Neural crest cell (in vitro differentiated cells): ENCODE measurements around the gene SLCO6A1. TPM values are rescaled to one million over a fixed set of nuclear protein-coding genes. Genes with fewer than 3 reads are reported as not detected.

Experiments
- DNase-seq: peaks from one replicate; pipeline ENCODE4 v3.0.0; 2021; ENCODE audit warnings: low read depth, mixed read lengths, low spot score
- H3K27ac Mint-ChIP-seq: one replicate; pipeline ENCODE4 v1.8.0; 2021; ENCODE audit warnings: mild to moderate bottlenecking, mixed read lengths; ENCODE audit not compliant: unreplicated experiment
- H3K27me3 Mint-ChIP-seq: 2 replicates; pipeline ENCODE4 v1.8.0; 2021; ENCODE audit warnings: low read depth, mild to moderate bottlenecking, mixed read lengths
- H3K36me3 Mint-ChIP-seq: 2 replicates; pipeline ENCODE4 v1.8.0; 2021; ENCODE audit warnings: low read depth, mild to moderate bottlenecking, mixed read lengths
- H3K4me1 Mint-ChIP-seq: 2 replicates; pipeline ENCODE4 v1.8.0; 2021; ENCODE audit warnings: mixed read lengths
- H3K4me3 Mint-ChIP-seq: one replicate; pipeline ENCODE4 v1.8.0; 2021; ENCODE audit warnings: mild to moderate bottlenecking, mixed read lengths
- H3K9me3 Mint-ChIP-seq: 2 replicates; pipeline ENCODE4 v1.8.0; 2021; ENCODE audit warnings: mixed read lengths
- CTCF ChIP-seq: fragments of 200-600 bp; sonication (generic); conservative IDR thresholded peaks from 2 replicates; pipeline ENCODE4 v1.5.0; 2021; ENCODE audit warnings: antibody characterized with exemption, mild to moderate bottlenecking
- total RNA-seq: library from RNA; stranded (reverse); gene quantifications from 2 replicates; pipeline ENCODE4 v1.2.1, GENCODE V29; 2021

Gene SLCO6A1
- total RNA-seq, 1 donor from 2014 or later, result 4.4 TPM

- Mint-ChIP-seq H3K27ac (no peak overlapping the region), H3K36me3 (peaks cover 3% of the 10 kb centered on the region), H3K4me1 (no peaks in the 10 kb centered on the region), H3K9me3 (peaks cover 8% of the 10 kb centered on the region), H3K27me3 (no peaks in the 10 kb centered on the region), H3K4me3 (no peak overlapping the region)
- TF ChIP-seq CTCF, result no peak
- DNase-seq, result no peak
Observed at GRCh38 chr5:102368392-102368791, 130.4 kb downstream of the SLCO6A1 start.

GRCh38 chr5:102341681-102342288 lies 157.0 kb downstream of the SLCO6A1 start:
- TF ChIP-seq CTCF, result no peak
- H3K36me3 Mint-ChIP-seq, result no peaks in the 10 kb centered on the region
- DNase-seq, result no peak
- H3K4me3 Mint-ChIP-seq, result no peak overlapping the region
- no peaks in the 10 kb centered on the region for H3K27me3 Mint-ChIP-seq
- H3K27ac Mint-ChIP-seq, result no peak overlapping the region
- no peaks in the 10 kb centered on the region for H3K4me1 Mint-ChIP-seq
- peaks cover 2% of the 10 kb centered on the region for H3K9me3 Mint-ChIP-seq

GRCh38 chr5:102324714-102325113 lies 174.1 kb downstream of the SLCO6A1 start:
- Mint-ChIP-seq H3K4me3 (no peak overlapping the region), H3K36me3 (no peaks in the 10 kb centered on the region), H3K27ac (no peak overlapping the region), H3K27me3 (no peaks in the 10 kb centered on the region), H3K4me1 (no peaks in the 10 kb centered on the region), H3K9me3 (no peaks in the 10 kb centered on the region)
- no peak for DNase-seq
- TF ChIP-seq CTCF, result no peak

Other genes starting within 250 kb of the SLCO6A1 start
- gene SLCO4C1, start 202.7 kb downstream of the SLCO6A1 start, total RNA-seq, result 3.9 TPM in 2 replicates